Liver (tissue), 3 donors: ENCODE results near the gene VWC2.

ENCODE experiments used
- ATF3 ChIP-seq: IDR thresholded peaks from 2 replicates; pipeline ENCODE4 v1.6.1; 2016; ENCODE audit warnings: antibody characterized with exemption
- MAX ChIP-seq: IDR thresholded peaks from 2 replicates; pipeline ENCODE4 v1.6.1; 2016; ENCODE audit warnings: antibody characterized with exemption
- REST ChIP-seq: IDR thresholded peaks from 2 replicates; pipeline ENCODE4 v1.6.1; 2016; ENCODE audit warnings: antibody characterized with exemption, mild to moderate bottlenecking
- SP1 ChIP-seq: IDR thresholded peaks from 2 replicates; pipeline ENCODE4 v1.6.1; 2018; ENCODE audit warnings: antibody characterized with exemption, mild to moderate bottlenecking
- YY1 ChIP-seq: IDR thresholded peaks from 2 replicates; pipeline ENCODE4 v1.6.1; 2016; ENCODE audit warnings: antibody characterized with exemption, mild to moderate bottlenecking
- TF ChIP-seq, protein P1 (sequence below): fragments of 150-350 bp; IDR thresholded peaks from 2 replicates; pipeline ENCODE4 v1.5.1; 2017; ENCODE audit warnings: improper control_type of control experiment, low read depth, low read length; ENCODE audit not compliant: missing input control
- donor health status: healthy.
- donor health status: healthy.

DNA sequence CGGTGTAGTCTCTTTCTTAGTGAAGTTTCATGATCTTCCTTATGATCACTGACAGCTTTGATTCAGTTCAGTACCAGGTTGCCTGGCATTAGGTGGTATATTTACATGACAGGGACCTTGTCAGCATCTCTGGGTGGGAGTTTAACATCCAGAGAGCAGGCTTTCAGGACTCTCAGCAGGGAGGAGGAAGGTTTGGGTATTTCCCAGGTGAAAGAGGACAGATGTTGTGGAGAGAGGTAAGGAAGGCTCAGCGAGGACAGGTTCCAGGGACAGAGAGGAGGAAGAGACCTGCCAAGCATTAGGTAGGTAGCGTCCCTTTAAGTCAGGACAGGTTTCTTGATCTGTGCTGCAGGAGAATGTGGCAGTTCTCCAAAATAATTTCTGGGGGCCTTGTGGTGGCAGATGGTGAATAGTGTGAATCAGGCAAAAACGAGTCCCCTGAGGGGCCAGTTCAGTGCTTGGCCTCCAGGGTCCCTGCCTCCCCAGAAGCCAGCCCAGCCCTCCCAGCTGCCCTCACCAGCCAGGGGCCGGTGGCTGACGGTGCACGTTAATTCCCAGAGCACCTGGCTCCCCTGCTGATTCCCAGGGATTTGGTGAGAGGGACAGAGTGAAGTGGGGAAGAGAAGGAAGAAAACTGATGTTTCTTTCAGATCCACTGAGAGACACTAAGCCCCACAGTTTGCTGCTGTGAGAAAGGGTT, 82.0 kb downstream of the VWC2 start:
- TF ChIP-seq ATF3 (no peak), YY1 (no peak), SP1 (no peak), REST (no peak), MAX (no peak)
- TF ChIP-seq, protein P1, sequence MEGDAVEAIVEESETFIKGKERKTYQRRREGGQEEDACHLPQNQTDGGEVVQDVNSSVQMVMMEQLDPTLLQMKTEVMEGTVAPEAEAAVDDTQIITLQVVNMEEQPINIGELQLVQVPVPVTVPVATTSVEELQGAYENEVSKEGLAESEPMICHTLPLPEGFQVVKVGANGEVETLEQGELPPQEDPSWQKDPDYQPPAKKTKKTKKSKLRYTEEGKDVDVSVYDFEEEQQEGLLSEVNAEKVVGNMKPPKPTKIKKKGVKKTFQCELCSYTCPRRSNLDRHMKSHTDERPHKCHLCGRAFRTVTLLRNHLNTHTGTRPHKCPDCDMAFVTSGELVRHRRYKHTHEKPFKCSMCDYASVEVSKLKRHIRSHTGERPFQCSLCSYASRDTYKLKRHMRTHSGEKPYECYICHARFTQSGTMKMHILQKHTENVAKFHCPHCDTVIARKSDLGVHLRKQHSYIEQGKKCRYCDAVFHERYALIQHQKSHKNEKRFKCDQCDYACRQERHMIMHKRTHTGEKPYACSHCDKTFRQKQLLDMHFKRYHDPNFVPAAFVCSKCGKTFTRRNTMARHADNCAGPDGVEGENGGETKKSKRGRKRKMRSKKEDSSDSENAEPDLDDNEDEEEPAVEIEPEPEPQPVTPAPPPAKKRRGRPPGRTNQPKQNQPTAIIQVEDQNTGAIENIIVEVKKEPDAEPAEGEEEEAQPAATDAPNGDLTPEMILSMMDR, result no peak
